WTC11 (cell line): Measurements from ENCODE around the gene TMEM131L. TPM values are rescaled to one million over a fixed set of nuclear protein-coding genes. Genes with fewer than 3 reads are reported as not detected.

Experiments used
- ATAC-seq: fragments of 200-7000 bp; cut with Tn5 transposase; 2 replicates; pipeline ENCODE4 v1.10.0; 2021; ENCODE audit warnings: mild to moderate bottlenecking, moderate library complexity
- CTCF ChIA-PET: fragments of 300-600 bp; sonication (Branson Sonifier 250); formaldehyde crosslinking; loops from one replicate; lab custom pipeline; 2021; ENCODE audit warnings: antibody characterized with exemption; lab: Charles Lee
- POLR2A ChIA-PET: fragments of 350-600 bp; sonication (Branson Sonifier 250); formaldehyde crosslinking; loops from one replicate; lab custom pipeline; 2021; ENCODE audit warnings: antibody characterized with exemption; lab: Charles Lee
- DNase-seq: peaks from one replicate; pipeline ENCODE4 v3.0.0; 2021; ENCODE audit warnings: low spot score
- H3K27ac Mint-ChIP-seq: 2 replicates; pipeline ENCODE4 v1.8.0; 2021; ENCODE audit warnings: mixed read lengths
- H3K27me3 Mint-ChIP-seq: 2 replicates; pipeline ENCODE4 v1.8.0; 2021; ENCODE audit warnings: low read depth, mild to moderate bottlenecking, moderate library complexity, mixed read lengths
- H3K36me3 Mint-ChIP-seq: 2 replicates; pipeline ENCODE4 v1.8.0; 2021; ENCODE audit warnings: mixed read lengths
- H3K4me1 Mint-ChIP-seq: 2 replicates; pipeline ENCODE4 v1.8.0; 2022; ENCODE audit warnings: mixed read lengths
- H3K4me3 Mint-ChIP-seq: 2 replicates; pipeline ENCODE4 v1.8.0; 2021; ENCODE audit warnings: mild to moderate bottlenecking, moderate library complexity, mixed read lengths
- H3K9me3 Mint-ChIP-seq: 2 replicates; pipeline ENCODE4 v1.8.0; 2021; ENCODE audit warnings: mixed read lengths
- CBFB ChIP-seq: sonication (generic); formaldehyde crosslinking; IDR thresholded peaks from 2 replicates; pipeline ENCODE4 v1.8.1; 2022; ENCODE audit warnings: mild to moderate bottlenecking, low read depth, missing genetic modification reagents
- EMX1 ChIP-seq: fragments of 250-450 bp; sonication (Bioruptor Pico); IDR thresholded peaks from 2 replicates; pipeline ENCODE4 v1.8.0; 2021; ENCODE audit warnings: mild to moderate bottlenecking
- KAT7 ChIP-seq: sonication (generic); formaldehyde crosslinking; IDR thresholded peaks from 2 replicates; pipeline ENCODE4 v1.8.1; 2023; ENCODE audit warnings: missing genetic modification reagents, mild to moderate bottlenecking, borderline replicate concordance
- MYBL2 ChIP-seq: sonication (generic); formaldehyde crosslinking; IDR thresholded peaks from 2 replicates; pipeline ENCODE4 v1.8.1; 2023; ENCODE audit warnings: mild to moderate bottlenecking, moderate library complexity, missing genetic modification reagents
- NFE2L1 ChIP-seq: sonication (generic); formaldehyde crosslinking; IDR thresholded peaks from 2 replicates; pipeline ENCODE4 v1.8.1; 2023; ENCODE audit warnings: missing genetic modification reagents
- RELA ChIP-seq: sonication (generic); formaldehyde crosslinking; IDR thresholded peaks from 2 replicates; pipeline ENCODE4 v1.8.1; 2022; ENCODE audit warnings: missing genetic modification reagents, mild to moderate bottlenecking, borderline replicate concordance
- SMAD3 ChIP-seq: sonication (generic); formaldehyde crosslinking; IDR thresholded peaks from 2 replicates; pipeline ENCODE4 v1.8.0; 2022; ENCODE audit warnings: missing genetic modification reagents, mild to moderate bottlenecking, borderline replicate concordance
- SP1 ChIP-seq: sonication (generic); formaldehyde crosslinking; conservative IDR thresholded peaks from 2 replicates; pipeline ENCODE4 v1.8.1; 2022; ENCODE audit warnings: missing genetic modification reagents
- ZNF263 ChIP-seq: sonication (generic); formaldehyde crosslinking; IDR thresholded peaks from 2 replicates; pipeline ENCODE4 v1.8.1; 2022; ENCODE audit warnings: low read depth, mild to moderate bottlenecking, moderate library complexity, missing genetic modification reagents
- ZNF416 ChIP-seq: fragments of 250-450 bp; sonication (Bioruptor Pico); IDR thresholded peaks from 2 replicates; pipeline ENCODE4 v1.9.0; 2021; ENCODE audit warnings: mild to moderate bottlenecking, inconsistent platforms
- total RNA-seq: library from RNA; stranded (reverse); gene quantifications from 3 replicates; pipeline ENCODE4 v1.2.3, GENCODE V29; 2021
- TF ChIP-seq, protein P1 (sequence below): sonication (generic); formaldehyde crosslinking; IDR thresholded peaks from 2 replicates; pipeline ENCODE4 v1.8.0; 2023; ENCODE audit warnings: mild to moderate bottlenecking, missing genetic modification reagents
- TF ChIP-seq, protein P2 (sequence below): fragments of 250-450 bp; sonication (Bioruptor Pico); IDR thresholded peaks from 2 replicates; pipeline ENCODE4 v1.9.0; 2021; ENCODE audit warnings: mild to moderate bottlenecking, borderline replicate concordance
- TF ChIP-seq, protein P3 (sequence below): sonication (generic); formaldehyde crosslinking; IDR thresholded peaks from 2 replicates; pipeline ENCODE4 v1.8.0; 2023; ENCODE audit warnings: missing genetic modification reagents
- TF ChIP-seq, protein P4 (sequence below): sonication (generic); formaldehyde crosslinking; IDR thresholded peaks from 2 replicates; pipeline ENCODE4 v1.8.1; 2023; ENCODE audit warnings: mild to moderate bottlenecking, missing genetic modification reagents, moderate library complexity
- TF ChIP-seq, protein P5 (sequence below): sonication (generic); formaldehyde crosslinking; IDR thresholded peaks from 2 replicates; pipeline ENCODE4 v1.8.1; 2023; ENCODE audit warnings: mild to moderate bottlenecking, missing genetic modification reagents
- TF ChIP-seq, protein P6 (sequence below): sonication (generic); formaldehyde crosslinking; IDR thresholded peaks from 2 replicates; pipeline ENCODE4 v1.8.1; 2023; ENCODE audit warnings: mild to moderate bottlenecking, missing genetic modification reagents, borderline replicate concordance
- TF ChIP-seq, protein P7 (sequence below): sonication (generic); formaldehyde crosslinking; IDR thresholded peaks from 2 replicates; pipeline ENCODE4 v1.8.0; 2022; ENCODE audit warnings: mild to moderate bottlenecking, missing genetic modification reagents
- TF ChIP-seq, protein P8 (sequence below): sonication (generic); formaldehyde crosslinking; IDR thresholded peaks from 2 replicates; pipeline ENCODE4 v1.8.0; 2022; ENCODE audit warnings: missing genetic modification reagents

The TMEM131L gene
- total RNA-seq, 1 experiment from 2014 or later = 26.7 TPM

DNA sequence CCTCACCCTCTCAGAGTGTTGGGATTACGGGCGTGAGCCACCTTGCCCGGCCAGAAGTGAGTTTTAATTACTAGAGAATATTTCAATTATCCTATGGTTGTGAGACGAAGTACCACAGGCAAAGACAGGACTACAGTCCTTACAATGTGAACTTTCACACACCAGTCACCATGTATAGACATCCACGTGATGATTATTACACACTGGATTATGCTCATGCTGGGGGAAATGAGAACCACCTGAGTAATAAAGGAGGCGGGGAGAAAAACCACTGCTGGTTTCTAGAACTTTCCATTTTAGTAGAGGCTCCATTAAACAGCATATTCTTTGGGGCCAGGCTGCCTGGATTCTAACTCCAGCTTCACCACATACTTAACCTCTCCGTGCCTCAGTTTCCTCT lies 175.4 kb downstream of the TMEM131L start:
- no peak overlapping the region for H3K4me3 Mint-ChIP-seq
- peaks cover 7% of the 10 kb centered on the region for H3K4me1 Mint-ChIP-seq
- TF ChIP-seq SP1 (no peak), ZNF263 (CRISPR knock-in tag) (no peak), MYBL2 (CRISPR knock-in tag) (no peak), NFE2L1 (CRISPR knock-in tag) (no peak), KAT7 (CRISPR knock-in tag) (no peak), ZNF416 (CRISPR knock-in tag) (no peak), RELA (CRISPR knock-in tag) (no peak), SMAD3 (CRISPR knock-in tag) (no peak), EMX1 (no peak), CBFB (CRISPR knock-in tag) (no peak)
- TF ChIP-seq, protein P1, sequence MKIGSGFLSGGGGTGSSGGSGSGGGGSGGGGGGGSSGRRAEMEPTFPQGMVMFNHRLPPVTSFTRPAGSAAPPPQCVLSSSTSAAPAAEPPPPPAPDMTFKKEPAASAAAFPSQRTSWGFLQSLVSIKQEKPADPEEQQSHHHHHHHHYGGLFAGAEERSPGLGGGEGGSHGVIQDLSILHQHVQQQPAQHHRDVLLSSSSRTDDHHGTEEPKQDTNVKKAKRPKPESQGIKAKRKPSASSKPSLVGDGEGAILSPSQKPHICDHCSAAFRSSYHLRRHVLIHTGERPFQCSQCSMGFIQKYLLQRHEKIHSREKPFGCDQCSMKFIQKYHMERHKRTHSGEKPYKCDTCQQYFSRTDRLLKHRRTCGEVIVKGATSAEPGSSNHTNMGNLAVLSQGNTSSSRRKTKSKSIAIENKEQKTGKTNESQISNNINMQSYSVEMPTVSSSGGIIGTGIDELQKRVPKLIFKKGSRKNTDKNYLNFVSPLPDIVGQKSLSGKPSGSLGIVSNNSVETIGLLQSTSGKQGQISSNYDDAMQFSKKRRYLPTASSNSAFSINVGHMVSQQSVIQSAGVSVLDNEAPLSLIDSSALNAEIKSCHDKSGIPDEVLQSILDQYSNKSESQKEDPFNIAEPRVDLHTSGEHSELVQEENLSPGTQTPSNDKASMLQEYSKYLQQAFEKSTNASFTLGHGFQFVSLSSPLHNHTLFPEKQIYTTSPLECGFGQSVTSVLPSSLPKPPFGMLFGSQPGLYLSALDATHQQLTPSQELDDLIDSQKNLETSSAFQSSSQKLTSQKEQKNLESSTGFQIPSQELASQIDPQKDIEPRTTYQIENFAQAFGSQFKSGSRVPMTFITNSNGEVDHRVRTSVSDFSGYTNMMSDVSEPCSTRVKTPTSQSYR (CRISPR knock-in tag) = no peak
- TF ChIP-seq, protein P2, sequence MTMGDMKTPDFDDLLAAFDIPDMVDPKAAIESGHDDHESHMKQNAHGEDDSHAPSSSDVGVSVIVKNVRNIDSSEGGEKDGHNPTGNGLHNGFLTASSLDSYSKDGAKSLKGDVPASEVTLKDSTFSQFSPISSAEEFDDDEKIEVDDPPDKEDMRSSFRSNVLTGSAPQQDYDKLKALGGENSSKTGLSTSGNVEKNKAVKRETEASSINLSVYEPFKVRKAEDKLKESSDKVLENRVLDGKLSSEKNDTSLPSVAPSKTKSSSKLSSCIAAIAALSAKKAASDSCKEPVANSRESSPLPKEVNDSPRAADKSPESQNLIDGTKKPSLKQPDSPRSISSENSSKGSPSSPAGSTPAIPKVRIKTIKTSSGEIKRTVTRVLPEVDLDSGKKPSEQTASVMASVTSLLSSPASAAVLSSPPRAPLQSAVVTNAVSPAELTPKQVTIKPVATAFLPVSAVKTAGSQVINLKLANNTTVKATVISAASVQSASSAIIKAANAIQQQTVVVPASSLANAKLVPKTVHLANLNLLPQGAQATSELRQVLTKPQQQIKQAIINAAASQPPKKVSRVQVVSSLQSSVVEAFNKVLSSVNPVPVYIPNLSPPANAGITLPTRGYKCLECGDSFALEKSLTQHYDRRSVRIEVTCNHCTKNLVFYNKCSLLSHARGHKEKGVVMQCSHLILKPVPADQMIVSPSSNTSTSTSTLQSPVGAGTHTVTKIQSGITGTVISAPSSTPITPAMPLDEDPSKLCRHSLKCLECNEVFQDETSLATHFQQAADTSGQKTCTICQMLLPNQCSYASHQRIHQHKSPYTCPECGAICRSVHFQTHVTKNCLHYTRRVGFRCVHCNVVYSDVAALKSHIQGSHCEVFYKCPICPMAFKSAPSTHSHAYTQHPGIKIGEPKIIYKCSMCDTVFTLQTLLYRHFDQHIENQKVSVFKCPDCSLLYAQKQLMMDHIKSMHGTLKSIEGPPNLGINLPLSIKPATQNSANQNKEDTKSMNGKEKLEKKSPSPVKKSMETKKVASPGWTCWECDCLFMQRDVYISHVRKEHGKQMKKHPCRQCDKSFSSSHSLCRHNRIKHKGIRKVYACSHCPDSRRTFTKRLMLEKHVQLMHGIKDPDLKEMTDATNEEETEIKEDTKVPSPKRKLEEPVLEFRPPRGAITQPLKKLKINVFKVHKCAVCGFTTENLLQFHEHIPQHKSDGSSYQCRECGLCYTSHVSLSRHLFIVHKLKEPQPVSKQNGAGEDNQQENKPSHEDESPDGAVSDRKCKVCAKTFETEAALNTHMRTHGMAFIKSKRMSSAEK (CRISPR knock-in tag) = no peak
- TF ChIP-seq, protein P3, sequence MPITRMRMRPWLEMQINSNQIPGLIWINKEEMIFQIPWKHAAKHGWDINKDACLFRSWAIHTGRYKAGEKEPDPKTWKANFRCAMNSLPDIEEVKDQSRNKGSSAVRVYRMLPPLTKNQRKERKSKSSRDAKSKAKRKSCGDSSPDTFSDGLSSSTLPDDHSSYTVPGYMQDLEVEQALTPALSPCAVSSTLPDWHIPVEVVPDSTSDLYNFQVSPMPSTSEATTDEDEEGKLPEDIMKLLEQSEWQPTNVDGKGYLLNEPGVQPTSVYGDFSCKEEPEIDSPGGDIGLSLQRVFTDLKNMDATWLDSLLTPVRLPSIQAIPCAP = no peak
- TF ChIP-seq, protein P4, sequence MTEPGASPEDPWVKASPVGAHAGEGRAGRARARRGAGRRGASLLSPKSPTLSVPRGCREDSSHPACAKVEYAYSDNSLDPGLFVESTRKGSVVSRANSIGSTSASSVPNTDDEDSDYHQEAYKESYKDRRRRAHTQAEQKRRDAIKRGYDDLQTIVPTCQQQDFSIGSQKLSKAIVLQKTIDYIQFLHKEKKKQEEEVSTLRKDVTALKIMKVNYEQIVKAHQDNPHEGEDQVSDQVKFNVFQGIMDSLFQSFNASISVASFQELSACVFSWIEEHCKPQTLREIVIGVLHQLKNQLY (CRISPR knock-in tag) = no peak
- TF ChIP-seq, protein P5, sequence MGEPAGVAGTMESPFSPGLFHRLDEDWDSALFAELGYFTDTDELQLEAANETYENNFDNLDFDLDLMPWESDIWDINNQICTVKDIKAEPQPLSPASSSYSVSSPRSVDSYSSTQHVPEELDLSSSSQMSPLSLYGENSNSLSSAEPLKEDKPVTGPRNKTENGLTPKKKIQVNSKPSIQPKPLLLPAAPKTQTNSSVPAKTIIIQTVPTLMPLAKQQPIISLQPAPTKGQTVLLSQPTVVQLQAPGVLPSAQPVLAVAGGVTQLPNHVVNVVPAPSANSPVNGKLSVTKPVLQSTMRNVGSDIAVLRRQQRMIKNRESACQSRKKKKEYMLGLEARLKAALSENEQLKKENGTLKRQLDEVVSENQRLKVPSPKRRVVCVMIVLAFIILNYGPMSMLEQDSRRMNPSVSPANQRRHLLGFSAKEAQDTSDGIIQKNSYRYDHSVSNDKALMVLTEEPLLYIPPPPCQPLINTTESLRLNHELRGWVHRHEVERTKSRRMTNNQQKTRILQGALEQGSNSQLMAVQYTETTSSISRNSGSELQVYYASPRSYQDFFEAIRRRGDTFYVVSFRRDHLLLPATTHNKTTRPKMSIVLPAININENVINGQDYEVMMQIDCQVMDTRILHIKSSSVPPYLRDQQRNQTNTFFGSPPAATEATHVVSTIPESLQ (CRISPR knock-in tag) = no peak
- TF ChIP-seq, protein P6, sequence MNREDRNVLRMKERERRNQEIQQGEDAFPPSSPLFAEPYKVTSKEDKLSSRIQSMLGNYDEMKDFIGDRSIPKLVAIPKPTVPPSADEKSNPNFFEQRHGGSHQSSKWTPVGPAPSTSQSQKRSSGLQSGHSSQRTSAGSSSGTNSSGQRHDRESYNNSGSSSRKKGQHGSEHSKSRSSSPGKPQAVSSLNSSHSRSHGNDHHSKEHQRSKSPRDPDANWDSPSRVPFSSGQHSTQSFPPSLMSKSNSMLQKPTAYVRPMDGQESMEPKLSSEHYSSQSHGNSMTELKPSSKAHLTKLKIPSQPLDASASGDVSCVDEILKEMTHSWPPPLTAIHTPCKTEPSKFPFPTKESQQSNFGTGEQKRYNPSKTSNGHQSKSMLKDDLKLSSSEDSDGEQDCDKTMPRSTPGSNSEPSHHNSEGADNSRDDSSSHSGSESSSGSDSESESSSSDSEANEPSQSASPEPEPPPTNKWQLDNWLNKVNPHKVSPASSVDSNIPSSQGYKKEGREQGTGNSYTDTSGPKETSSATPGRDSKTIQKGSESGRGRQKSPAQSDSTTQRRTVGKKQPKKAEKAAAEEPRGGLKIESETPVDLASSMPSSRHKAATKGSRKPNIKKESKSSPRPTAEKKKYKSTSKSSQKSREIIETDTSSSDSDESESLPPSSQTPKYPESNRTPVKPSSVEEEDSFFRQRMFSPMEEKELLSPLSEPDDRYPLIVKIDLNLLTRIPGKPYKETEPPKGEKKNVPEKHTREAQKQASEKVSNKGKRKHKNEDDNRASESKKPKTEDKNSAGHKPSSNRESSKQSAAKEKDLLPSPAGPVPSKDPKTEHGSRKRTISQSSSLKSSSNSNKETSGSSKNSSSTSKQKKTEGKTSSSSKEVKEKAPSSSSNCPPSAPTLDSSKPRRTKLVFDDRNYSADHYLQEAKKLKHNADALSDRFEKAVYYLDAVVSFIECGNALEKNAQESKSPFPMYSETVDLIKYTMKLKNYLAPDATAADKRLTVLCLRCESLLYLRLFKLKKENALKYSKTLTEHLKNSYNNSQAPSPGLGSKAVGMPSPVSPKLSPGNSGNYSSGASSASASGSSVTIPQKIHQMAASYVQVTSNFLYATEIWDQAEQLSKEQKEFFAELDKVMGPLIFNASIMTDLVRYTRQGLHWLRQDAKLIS = no peak
- TF ChIP-seq, protein P7, sequence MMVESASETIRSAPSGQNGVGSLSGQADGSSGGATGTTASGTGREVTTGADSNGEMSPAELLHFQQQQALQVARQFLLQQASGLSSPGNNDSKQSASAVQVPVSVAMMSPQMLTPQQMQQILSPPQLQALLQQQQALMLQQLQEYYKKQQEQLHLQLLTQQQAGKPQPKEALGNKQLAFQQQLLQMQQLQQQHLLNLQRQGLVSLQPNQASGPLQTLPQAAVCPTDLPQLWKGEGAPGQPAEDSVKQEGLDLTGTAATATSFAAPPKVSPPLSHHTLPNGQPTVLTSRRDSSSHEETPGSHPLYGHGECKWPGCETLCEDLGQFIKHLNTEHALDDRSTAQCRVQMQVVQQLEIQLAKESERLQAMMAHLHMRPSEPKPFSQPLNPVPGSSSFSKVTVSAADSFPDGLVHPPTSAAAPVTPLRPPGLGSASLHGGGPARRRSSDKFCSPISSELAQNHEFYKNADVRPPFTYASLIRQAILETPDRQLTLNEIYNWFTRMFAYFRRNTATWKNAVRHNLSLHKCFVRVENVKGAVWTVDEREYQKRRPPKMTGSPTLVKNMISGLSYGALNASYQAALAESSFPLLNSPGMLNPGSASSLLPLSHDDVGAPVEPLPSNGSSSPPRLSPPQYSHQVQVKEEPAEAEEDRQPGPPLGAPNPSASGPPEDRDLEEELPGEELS (CRISPR knock-in tag) = no peak
- TF ChIP-seq, protein P8, sequence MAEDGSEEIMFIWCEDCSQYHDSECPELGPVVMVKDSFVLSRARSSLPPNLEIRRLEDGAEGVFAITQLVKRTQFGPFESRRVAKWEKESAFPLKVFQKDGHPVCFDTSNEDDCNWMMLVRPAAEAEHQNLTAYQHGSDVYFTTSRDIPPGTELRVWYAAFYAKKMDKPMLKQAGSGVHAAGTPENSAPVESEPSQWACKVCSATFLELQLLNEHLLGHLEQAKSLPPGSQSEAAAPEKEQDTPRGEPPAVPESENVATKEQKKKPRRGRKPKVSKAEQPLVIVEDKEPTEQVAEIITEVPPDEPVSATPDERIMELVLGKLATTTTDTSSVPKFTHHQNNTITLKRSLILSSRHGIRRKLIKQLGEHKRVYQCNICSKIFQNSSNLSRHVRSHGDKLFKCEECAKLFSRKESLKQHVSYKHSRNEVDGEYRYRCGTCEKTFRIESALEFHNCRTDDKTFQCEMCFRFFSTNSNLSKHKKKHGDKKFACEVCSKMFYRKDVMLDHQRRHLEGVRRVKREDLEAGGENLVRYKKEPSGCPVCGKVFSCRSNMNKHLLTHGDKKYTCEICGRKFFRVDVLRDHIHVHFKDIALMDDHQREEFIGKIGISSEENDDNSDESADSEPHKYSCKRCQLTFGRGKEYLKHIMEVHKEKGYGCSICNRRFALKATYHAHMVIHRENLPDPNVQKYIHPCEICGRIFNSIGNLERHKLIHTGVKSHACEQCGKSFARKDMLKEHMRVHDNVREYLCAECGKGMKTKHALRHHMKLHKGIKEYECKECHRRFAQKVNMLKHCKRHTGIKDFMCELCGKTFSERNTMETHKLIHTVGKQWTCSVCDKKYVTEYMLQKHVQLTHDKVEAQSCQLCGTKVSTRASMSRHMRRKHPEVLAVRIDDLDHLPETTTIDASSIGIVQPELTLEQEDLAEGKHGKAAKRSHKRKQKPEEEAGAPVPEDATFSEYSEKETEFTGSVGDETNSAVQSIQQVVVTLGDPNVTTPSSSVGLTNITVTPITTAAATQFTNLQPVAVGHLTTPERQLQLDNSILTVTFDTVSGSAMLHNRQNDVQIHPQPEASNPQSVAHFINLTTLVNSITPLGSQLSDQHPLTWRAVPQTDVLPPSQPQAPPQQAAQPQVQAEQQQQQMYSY (CRISPR knock-in tag) = no peak
- H3K9me3 Mint-ChIP-seq = peaks cover 17% of the 10 kb centered on the region
- ATAC-seq (no peak), DNase-seq (no peak)
- H3K36me3 Mint-ChIP-seq = peaks cover 9% of the 10 kb centered on the region
- ChIA-PET CTCF (no interaction called here), POLR2A (no interaction called here)
- no peaks in the 10 kb centered on the region for H3K27me3 Mint-ChIP-seq
- no peak overlapping the region for H3K27ac Mint-ChIP-seq
